CD4-positive, alpha-beta T cell treated with Interleukin-4 for 1 hour (primary cell): ENCODE measurements around the gene NEK1.
"Not testable (repeated sequence)": the region's sequence is repeated elsewhere in the genome, so short reads cannot be mapped to it uniquely, and the experiment has no call there.

Source experiments
- DNase-seq, 2 donors: peaks; one replicate each; pipeline ENCODE4 v3.0.0-alpha.2; 2020 to 2022

Gene NEK1

GRCh38 chr4:169594560-169595195, 17.7 kb downstream of the NEK1 start:
- no peak for DNase-seq

- DNase-seq, result no peak
Measured at GRCh38 chr4:169593050-169593560, 19.3 kb downstream of the NEK1 start.

DNA sequence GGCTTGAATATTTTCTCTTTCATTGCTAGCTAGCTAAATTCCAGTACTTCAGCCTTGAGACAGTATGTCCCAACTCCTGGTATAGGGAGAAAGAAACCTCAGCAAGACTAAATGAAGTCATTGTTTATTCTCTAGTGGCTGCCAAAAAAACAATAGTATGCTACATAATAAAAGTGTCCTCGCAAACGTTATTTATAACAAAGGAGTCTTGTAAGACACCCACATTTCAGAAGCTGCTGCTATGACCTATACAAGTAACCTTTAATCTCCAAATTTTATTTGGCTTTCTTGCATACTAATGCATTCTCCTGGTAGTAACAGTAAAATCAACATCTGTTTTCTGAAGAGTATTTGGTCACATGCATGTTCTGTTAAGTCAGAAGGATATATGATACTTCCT, 28.8 kb downstream of the NEK1 start:
- DNase-seq, result no peak

GRCh38 chr4:169582706-169583105, 29.7 kb downstream of the NEK1 start:
- DNase-seq, result no peak

DNA sequence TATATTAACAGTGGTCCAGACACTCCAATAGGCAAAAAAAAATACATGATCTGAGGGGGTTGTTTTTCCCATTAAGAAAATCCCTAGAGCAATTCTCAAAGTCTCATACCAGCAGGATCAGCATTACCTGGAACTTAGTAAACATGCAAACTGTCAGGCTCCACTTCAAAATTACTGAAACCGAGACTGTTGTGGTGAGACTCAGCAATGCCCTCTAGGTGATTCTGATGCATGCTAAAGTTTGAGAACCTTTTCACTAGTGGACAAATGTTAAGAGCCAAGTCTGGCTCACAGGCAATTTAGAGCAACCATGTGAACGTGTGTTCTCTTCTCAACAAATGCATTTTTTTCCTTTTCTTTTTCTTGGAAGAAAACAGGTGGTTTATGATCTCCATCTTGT, 30.2 kb downstream of the NEK1 start:
- DNase-seq, result no peak

- DNase-seq, result no peak
Measured at GRCh38 chr4:169573889-169574288, 38.5 kb downstream of the NEK1 start.

DNA sequence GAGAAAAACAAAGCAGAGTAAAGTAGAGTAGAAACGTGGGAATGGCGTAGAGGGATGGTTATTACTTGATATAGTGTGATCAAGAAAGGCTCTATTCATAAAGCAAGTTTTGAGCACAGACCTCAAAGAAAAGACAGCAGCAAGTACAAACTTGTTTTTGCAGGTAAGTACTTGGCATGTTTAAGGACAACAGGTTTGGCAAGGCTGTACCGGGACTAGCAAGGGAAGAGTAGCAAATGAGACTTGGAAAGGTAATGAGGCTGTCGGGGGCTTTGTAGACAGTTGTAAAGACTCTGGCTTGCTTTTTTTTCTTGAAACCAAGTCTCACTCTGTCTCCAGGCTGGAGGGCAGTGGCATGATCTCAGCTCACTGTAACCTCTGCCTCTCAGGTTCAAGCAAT, 40.9 kb downstream of the NEK1 start:
- no peak for DNase-seq

DNA sequence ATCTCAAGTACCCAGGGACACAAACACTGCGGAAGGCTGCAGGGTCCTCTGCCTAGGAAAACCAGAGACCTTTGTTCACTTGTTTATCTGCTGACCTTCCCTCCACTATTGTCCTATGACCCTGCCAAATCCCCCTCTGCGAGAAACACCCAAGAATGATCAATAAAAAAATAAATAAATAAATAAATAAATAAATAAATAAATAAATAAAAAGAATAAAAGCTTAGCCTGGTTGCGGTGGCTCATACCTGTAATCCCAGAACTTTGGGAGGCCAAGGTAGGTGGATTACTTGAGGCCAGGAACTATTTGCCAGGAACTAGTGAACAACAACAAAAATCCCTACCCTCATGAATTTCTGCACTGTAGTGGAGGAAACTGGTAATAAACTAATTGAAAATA, 41.4 kb downstream of the NEK1 start:
- DNase-seq, result not testable (repeated sequence)

- not testable (repeated sequence) for DNase-seq
Measured at GRCh38 chr4:169570266-169570665, 42.1 kb downstream of the NEK1 start.

GRCh38 chr4:169569188-169569587, 43.2 kb downstream of the NEK1 start:
- not testable (repeated sequence) for DNase-seq

DNA sequence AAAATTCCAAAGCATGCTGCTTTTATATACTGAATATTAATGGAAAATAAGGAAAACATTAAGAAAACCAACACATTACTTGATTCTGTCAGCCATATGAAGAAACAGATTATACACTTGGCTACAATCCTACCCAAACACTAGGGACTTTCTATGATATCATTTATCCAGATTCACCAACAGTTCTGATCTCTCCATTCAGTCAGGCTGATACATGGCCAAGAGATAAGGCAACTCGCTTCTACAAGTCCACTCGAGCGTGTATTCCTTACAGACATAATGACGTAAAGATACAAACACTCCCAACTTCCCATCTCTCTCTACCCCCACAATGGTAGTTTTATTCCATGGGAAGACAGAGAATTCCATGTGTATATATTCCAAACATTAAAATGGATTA, 44.5 kb downstream of the NEK1 start:
- DNase-seq, result no peak

DNA sequence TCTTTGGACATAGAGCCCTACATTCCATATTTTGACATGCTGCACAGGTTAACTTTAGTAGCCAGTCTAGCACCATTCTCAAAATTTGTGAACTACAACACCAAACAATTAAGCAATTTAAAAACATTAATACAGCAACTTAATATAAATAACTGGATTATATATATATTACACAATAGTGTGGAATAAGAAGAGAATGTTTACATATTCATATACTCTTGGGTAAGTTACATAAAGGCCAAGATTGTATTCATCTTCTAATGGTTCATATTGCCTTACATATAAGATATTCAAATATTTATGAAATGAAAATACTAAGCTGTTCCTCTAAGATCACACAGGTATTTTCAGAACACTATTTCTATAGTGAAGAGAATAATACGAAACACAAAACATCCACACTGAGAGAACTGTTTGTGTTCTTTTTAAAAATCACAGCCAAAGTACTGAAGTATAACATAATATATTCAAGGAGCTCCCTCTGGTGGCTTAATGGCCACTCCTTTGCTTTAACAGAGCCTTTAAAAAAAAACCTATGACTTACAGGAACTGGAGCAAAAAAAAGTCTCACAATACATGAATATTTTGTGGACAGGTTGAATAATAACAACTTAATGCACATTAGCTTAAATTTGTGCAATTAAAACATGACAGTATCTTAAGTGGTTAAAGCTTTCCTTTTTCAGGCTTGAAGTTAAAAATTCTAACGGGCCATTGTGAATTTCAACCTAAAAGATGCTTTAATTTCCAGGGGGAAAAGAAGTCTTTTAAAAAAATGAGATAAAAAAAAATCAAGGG, 46.2 kb downstream of the NEK1 start:
- peak in 1 of 2 donors; percentile 47 for DNase-seq

DNA sequence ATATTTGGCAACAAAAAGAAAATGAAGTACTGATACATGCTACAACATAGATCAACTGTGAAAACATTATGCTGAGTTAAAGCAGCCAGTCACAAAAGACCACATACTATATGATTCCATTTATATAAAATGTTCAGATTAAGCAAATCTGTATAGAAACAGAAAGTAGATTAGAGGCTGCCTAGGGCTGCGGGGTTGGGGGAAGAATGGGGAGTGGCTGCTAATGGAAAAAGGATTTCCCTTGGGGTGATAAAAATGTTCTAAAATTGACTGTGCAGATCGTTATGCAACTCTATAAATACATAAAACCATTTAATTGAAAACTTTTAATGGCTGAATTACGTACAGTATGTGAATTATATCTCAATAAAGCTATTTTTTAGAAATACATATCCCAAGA, 46.8 kb downstream of the NEK1 start:
- DNase-seq, result no peak

GRCh38 chr4:169557061-169557636, 55.2 kb downstream of the NEK1 start:
- no peak for DNase-seq

- DNase-seq, result not testable (repeated sequence)
Measured at GRCh38 chr4:169546548-169546947, 65.8 kb downstream of the NEK1 start.

DNA sequence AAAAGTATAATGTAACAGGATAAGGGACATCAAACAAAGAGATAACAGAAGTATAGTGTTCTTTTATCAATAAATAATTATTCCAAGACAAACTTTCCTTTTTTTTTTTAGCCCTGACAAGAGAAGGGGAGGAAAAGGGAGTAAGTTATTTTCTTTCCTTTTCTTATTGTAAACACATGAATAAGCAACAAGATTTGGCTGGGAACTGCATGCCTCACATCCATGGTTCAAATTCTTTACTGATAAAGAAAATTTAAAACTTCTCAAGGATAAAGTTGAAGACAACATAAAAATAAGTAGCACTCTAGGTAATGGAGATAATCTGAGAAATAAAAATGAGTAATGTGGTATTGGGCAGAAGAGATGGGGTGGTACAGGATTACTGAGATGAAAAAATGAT, 71.6 kb downstream of the NEK1 start:
- DNase-seq, result no peak

DNA sequence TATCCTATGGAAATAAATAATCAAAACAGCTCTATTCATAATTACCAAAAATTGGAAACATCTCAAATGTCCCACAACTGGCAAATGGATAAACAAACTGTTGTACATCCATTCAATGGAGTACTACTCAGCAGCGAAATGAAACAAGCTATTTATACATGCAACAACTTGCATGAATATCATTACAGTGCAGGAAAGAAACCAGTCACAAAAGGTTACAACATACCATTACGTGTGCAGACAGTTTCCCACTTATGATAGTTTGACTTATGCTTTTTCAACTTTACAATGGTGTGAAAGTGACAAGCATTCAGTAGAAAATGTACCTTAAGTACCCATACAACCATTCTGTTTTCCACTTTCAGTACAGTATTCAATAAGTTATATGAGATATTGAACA, 82.3 kb downstream of the NEK1 start:
- no peak for DNase-seq

DNA sequence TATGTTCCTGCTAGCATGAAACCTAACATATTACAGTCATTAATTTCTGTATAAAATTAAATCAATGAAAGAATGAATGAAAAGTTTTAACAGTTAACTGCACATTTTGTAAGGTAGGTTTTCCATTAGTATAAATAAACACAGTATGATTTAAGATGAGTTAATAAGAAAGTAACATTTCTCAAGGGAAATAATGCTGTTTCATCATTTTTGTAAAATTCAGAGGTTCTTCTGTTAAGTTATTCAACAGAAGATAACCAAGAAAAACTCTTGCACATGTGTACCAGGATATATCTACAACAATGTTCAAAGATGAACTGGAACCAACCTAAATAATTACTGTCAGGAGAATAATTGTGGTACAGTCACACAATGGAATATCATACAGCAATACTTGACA, 88.6 kb downstream of the NEK1 start:
- no peak for DNase-seq

DNA sequence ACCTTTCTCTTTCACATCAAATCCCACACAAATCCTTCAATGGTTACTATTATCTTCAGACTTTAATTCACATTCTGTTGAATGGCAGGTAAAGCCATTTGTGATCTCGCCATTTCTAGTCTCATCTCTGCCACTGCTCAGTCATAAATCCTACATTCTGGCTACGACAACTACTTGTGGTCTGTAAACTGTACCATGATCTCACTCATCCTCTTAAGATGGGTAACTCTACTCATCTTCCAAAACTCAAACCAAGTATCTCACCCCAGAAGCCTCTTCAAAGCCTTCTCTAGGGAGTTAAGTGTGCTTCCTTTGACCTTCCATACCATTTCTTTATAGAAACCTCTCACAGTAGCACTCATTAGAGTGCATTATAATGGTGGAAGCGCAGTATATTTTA, 101.8 kb downstream of the NEK1 start:
- DNase-seq, result no peak

- DNase-seq, result no peak
Measured at GRCh38 chr4:169506903-169507302, 105.5 kb downstream of the NEK1 start.

- DNase-seq, result not testable (repeated sequence)
Measured at GRCh38 chr4:169499907-169500306, 112.5 kb downstream of the NEK1 start.

GRCh38 chr4:169494234-169494633, 118.1 kb downstream of the NEK1 start:
- DNase-seq, result not testable (repeated sequence)

DNA sequence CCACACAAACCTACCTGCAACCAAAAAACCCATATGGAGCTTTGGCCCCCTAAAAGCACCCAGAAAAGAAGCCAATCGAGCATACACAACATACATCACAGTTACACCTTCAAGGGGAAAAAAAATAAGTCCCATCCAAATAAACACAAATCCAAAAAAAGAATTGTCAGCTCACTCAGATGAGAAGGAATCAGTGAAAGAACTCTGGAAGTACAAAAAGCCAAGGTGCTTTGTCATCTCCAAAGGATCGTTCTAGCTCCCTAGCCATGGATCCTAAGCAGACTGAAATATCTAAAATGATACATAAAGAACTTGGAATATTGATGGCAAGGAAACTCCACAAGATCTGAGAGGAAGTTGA, 119.2 kb downstream of the NEK1 start:
- no peak for DNase-seq
